Astrocyte (in vitro differentiated cells and primary cell): ENCODE results near the gene SMIM43.
A peak's percentile ranks its signal among the peaks of the same experiment; 100 is the strongest.

ENCODE experiments used
- EZH2 ChIP-seq: IDR thresholded peaks from 2 replicates; pipeline ENCODE4 v1.6.1; 2012; ENCODE audit warnings: mild to moderate bottlenecking, low read length, inconsistent platforms; ENCODE audit not compliant: insufficient read depth
- TF ChIP-seq, protein P1 (sequence below): IDR thresholded peaks from 2 replicates; pipeline ENCODE4 v1.5.1; 2011; ENCODE audit warnings: low read depth, mild to moderate bottlenecking, inconsistent platforms, low read length, moderate library complexity; ENCODE audit not compliant: insufficient read depth

- TF ChIP-seq, protein P1, sequence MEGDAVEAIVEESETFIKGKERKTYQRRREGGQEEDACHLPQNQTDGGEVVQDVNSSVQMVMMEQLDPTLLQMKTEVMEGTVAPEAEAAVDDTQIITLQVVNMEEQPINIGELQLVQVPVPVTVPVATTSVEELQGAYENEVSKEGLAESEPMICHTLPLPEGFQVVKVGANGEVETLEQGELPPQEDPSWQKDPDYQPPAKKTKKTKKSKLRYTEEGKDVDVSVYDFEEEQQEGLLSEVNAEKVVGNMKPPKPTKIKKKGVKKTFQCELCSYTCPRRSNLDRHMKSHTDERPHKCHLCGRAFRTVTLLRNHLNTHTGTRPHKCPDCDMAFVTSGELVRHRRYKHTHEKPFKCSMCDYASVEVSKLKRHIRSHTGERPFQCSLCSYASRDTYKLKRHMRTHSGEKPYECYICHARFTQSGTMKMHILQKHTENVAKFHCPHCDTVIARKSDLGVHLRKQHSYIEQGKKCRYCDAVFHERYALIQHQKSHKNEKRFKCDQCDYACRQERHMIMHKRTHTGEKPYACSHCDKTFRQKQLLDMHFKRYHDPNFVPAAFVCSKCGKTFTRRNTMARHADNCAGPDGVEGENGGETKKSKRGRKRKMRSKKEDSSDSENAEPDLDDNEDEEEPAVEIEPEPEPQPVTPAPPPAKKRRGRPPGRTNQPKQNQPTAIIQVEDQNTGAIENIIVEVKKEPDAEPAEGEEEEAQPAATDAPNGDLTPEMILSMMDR: no peak
- peak; percentile 12 for TF ChIP-seq EZH2
These were observed at the start of gene SMIM43 for GRCh38 chr4:121764702-121765367.
